NCI-H2227 treated with DMSO at 0.1 percent for 48 hours (cell line): ENCODE measurements around the gene VWA5B1.
"Not testable (repeated sequence)": the region's sequence is repeated elsewhere in the genome, so short reads cannot be mapped to it uniquely, and the experiment has no call there.

Experiments
- DNase-seq: peaks from one replicate; lab custom pipeline; 2025; lab: John Stamatoyannopoulos, UW

VWA5B1 gene

DNA sequence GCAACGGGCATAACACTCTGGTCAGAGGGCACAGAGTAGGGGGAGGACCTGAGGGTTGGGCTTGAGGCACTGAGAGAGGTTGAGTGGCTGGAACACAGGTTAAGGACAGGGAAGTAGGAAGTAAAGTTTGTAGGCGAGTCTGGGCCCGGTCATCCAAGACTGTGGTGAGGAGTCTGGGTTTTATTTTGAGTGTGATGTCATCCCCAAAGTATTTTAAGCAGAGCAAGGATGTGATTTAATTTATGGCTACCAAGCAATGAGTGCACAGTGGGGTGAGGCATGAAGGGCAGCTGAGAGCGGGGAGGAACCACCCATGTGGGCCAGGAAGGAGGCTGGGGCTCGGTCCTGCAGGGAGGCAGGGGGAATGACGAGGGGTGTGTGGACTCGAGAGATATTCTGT is 11.2 kb upstream of the VWA5B1 start:
- no peak for DNase-seq

- no peak for DNase-seq
Measured at GRCh38 chr1:20280341-20280740, 10.3 kb upstream of the VWA5B1 start.

- no peak for DNase-seq
Measured at GRCh38 chr1:20280906-20281305, 9.8 kb upstream of the VWA5B1 start.

DNA sequence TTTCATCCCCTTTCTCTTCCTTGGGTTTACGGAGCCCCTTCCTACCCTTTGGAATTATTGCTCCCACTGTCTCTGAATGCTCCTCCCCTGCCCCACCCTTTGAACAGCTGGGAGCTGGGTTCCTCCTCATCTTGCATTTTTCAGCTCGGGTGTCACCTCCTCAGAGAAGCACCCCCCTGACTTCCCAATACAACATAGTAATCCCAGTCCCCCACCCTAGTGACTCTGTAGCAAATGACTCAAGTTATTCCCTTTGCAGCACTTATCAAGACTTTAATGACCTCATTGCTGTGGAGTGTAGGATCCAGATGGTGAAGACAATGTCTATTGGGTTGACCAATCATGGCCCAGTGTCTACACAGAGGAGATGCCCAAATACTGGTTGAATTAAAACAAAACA is 8.9 kb upstream of the VWA5B1 start:
- DNase-seq: no peak

DNA sequence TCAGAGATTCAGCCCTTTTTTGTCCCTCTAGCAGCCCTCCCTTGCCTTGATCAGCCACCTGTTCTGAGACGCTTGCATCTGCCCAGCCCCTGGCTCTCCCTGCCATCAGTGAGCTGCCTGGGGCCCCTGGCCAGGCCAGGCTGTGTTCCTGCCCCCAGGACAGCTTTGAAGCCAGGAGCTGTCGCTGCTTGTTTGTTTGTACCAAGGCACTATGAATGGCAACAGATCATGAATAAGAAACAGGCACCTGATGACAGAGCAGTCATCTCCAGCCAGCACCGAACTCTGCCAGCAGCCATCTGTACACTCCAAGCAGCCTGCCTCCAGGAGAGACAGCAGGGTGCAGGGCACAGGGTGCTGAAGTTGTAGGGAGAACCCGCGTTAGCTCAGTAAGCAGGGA is 8.1 kb upstream of the VWA5B1 start:
- no peak for DNase-seq

- DNase-seq: no peak
Measured at GRCh38 chr1:20284046-20284445, 6.6 kb upstream of the VWA5B1 start.

- no peak for DNase-seq
Measured at GRCh38 chr1:20284625-20285024, 6.0 kb upstream of the VWA5B1 start.

- DNase-seq: no peak
Measured at GRCh38 chr1:20285510-20285909, 5.2 kb upstream of the VWA5B1 start.

DNA sequence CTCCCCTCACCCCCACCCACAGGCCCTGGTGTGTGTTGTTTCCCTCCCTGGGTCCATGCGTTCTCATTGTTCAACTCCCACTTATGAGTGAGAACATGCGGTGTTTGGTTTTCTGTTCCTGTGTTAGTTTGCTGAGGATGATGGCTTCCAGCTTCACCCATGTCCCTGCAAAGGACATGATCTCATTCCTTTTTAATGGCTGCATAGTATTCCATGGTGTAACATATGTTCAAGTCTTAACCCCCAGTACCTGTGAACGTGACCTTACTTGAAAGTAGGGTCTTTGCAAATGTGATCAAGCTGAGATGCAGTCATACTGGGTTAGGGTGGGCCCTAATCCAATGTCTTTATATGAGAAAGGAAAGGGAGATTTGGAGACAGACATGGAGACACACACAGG is 3.0 kb upstream of the VWA5B1 start:
- DNase-seq: not testable (repeated sequence)

DNA sequence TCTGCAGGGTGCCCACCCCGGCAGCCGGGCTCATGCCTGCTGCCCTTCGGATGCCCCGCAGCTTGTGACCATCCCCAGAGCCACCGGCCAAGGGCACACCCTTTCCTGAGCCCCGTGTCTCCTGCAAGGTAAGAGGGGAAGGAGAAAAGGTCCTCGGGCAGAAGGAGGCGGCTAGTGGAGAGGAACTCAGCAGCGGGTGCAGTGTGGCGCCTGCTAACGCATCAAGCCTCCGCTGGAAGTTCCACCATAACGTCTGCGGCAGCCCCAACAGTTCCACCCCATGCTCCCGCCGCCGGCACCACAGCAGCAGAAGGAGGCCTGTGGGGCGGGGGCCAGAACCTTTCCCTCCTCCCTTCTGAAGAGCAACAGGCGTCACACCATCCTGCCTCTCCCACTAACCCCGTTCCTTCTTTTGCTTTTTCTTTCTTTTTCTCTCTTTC is 990 bp downstream of the VWA5B1 start:
- DNase-seq: peak; percentile 52

GRCh38 chr1:20298626-20299025 is 8.0 kb downstream of the VWA5B1 start:
- no peak for DNase-seq

DNA sequence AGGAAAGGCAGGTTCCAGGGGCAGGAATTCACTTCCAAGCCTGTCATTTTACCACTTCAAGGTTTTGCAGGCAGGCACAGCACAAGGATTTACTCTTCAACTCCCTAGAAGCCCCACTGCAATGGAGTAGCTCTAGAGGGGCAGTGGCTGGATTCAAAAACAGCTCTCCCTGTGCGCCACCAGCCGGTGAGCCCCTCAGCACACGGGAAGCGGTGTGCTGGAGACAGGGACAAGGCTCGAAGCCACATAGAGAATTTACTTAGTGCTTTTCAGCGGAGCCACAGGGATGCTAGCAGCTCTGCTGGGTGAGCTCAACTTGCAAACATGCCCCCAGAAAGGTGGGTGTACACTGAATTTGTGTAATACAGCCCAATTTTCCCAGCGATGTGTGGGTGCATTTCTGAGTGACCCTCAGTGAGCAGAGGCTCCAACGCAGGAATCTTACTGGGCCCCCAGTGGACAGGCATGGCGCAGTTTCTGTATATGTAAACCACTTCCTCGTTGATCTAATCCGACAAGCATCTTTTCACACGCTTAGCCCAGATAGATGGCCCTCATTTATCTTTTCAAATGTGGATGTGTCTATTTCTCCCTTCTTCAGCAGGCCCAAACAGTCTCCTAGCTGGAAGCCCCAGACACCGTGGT is 10.9 kb downstream of the VWA5B1 start:
- DNase-seq: no peak

DNA sequence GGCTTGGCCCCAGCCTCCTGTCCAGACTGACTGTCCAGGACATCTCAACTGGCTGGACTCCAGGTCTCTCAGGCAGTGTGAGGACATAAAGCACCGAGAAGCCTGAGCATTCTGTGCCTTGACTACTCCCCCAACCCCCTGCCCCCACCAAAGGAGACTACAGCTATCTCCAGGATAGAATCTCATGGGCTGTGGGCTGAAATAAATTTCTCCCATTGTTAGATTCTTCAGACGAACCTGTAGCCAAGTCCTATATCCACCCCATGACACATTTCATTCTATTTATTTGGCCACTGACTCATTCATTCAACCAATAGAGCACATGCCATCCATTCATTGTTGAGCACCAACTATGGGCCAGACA is 11.4 kb downstream of the VWA5B1 start:
- DNase-seq: no peak

DNA sequence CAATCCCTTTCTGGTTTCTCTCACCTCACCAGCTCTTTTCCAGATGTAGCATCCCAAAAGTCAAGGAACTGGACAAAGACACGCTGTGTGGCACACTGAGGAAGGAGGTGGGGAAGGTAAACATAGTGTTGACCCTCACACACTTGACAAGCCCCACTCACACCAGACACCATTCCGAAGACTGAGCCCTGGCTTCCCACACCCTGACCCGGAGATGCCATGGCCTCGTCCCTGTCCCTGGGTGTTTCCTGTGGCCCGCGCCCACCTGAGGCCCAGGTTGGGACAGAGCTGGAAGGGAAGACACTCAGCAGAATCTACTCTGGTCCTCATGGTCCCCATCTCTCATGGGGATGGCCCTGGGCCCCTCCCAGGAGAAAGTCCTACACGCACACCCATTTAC is 16.4 kb downstream of the VWA5B1 start:
- DNase-seq: no peak

- no peak for DNase-seq
Measured at GRCh38 chr1:20308569-20308968, 17.9 kb downstream of the VWA5B1 start.

- DNase-seq: no peak
Measured at GRCh38 chr1:20311289-20311688, 20.6 kb downstream of the VWA5B1 start.

GRCh38 chr1:20312310-20312709 is 21.6 kb downstream of the VWA5B1 start:
- DNase-seq: no peak

- no peak for DNase-seq
Measured at GRCh38 chr1:20312818-20313217, 22.1 kb downstream of the VWA5B1 start.

DNA sequence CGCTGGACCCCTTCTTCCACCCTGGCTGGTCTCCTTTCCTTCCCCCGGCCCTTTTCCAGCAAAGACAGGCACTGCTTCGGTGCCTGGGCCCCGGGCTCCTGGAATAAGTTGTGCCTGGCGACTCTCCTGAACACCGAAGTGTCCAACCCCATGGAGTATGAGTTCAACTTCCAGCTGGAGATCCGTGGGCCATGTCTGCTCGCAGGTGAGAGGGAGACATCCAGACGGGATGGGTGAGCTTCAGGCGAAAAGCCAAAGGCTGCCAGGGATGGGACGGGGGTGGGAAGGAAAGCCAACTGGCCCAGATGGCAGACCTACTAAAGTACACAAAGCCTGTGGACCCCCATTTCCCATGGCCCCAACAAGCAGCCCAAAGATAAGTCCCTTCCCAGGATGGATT is 26.8 kb downstream of the VWA5B1 start:
- no peak for DNase-seq

DNA sequence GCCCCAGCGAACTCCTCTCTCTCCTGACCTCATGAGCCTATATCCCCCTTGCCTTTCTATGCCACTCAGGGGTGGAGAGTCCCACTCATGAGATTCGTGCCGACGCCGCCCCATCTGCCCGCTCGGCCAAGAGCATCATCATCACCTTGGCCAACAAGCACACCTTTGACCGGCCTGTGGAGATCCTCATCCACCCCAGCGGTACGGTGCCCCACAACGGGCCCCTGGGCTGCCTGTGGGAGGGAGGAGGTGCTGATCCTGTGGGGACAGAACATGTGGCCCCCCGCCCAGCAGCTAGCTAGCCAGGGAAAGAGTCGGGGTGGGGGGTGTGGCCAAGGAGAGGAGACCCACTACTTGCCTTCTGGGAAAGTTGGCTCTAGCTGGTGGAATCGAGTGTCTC is 27.8 kb downstream of the VWA5B1 start:
- no peak for DNase-seq

GRCh38 chr1:20318971-20319370 is 28.3 kb downstream of the VWA5B1 start:
- DNase-seq: no peak

DNA sequence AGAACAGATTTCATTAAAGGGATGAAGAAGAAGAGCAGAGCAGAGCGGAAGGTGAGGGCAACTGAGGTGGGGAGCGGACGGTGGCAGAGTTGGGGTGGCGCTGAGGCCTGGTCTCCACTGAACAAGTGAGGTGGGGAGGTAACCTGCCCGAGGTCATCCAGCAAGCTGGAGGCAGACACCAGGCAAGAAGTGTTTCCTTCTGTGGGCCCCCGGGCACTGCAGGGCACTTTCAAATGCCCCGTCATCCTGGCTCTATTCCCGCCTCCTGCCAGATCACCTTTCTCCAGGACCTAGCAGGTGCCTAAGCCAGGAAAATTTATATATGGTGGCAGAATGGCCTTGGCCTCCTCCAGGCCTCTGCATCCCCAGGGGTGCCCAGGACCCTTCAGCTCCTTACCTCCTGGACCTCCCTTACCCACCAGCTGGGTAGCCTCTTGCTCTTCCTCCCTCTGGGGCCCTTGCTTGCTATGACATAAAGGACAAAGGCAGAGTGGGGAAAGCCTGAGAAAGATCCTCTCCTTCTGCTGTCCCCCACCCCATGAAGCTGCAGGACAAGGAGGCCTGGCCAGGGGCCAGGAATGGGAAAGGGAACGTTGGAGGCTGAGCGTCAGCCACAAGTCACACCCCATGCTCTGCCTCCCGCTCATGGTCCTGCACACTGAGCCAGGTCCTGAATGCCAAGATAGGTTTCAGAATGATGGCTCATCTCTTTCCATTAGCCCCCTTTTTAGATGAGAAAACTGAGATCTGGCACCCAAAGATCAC is 29.0 kb downstream of the VWA5B1 start:
- no peak for DNase-seq

GRCh38 chr1:20320704-20321103 is 30.0 kb downstream of the VWA5B1 start:
- no peak for DNase-seq

- DNase-seq: no peak
Measured at GRCh38 chr1:20321573-20321972, 30.9 kb downstream of the VWA5B1 start.
